ENCODE results near the gene IL1R1.

- TF ChIP-seq CTCF (IDR thresholded peaks at IDR 0.05; ENCODE audit: low read length) = no peak
- no peak for TF ChIP-seq EZH2 (IDR thresholded peaks at IDR 0.05; ENCODE audit: borderline replicate concordance, low read length)
Observed at GRCh38 chr2:102147935-102148334, 5.4 kb downstream of the IL1R1 start.

Measured in OCI-LY1 (cell line).